ENCODE data around the gene RNF220. TPM values are rescaled to one million over a fixed set of nuclear protein-coding genes. Genes with fewer than 3 reads are reported as not detected.

RNF220 gene
- polyA plus RNA-seq, 1 donor from 2014 or later, result 142 TPM

- Histone ChIP-seq H3K4me3 (ENCODE audit: low read length) (no peak overlapping the region), H4K20me1 (ENCODE audit: insufficient read depth) (no peaks in the 10 kb centered on the region), H3K79me2 (replicated peaks; ENCODE audit: insufficient read depth, low read length) (no peaks in the 10 kb centered on the region), H3K9me2 (ENCODE audit: insufficient read depth, low read length) (no peaks in the 10 kb centered on the region), H3K27ac (ENCODE audit: low read length) (no peak overlapping the region), H2AFZ (ENCODE audit: low read depth, low read length) (no peak overlapping the region), H3K36me3 (ENCODE audit: insufficient read depth, low read length) (no peaks in the 10 kb centered on the region), H3K9ac (ENCODE audit: low read length) (no peak overlapping the region), H3K9me3 (ENCODE audit: low read length) (no peaks in the 10 kb centered on the region), H3K27me3 (ENCODE audit: insufficient read depth, low read depth, low read length) (peaks cover 18% of the 10 kb centered on the region), H3F3A (ENCODE audit: insufficient read depth, low read length, poor library complexity, severe bottlenecking) (no peaks in the 10 kb centered on the region), H3K4me2 (ENCODE audit: low read length) (no peak overlapping the region)
- TF ChIP-seq MXI1 (conservative IDR thresholded peaks at IDR 0.05; ENCODE audit: poor library complexity, severe bottlenecking) (no peak), EZH2 (IDR thresholded peaks at IDR 0.05; ENCODE audit: borderline replicate concordance, insufficient read depth, low read length, poor library complexity, severe bottlenecking) (no peak), EP300 (conservative IDR thresholded peaks at IDR 0.05; ENCODE audit: poor library complexity, severe bottlenecking) (no peak), TAF1 (IDR thresholded peaks at IDR 0.05; ENCODE audit: low read depth) (no peak), SMC3 (conservative IDR thresholded peaks at IDR 0.05; ENCODE audit: poor library complexity) (no peak), CTCF (IDR thresholded peaks at IDR 0.05; ENCODE audit: poor library complexity, severe bottlenecking) (no peak), REST (IDR thresholded peaks at IDR 0.05; ENCODE audit: borderline replicate concordance) (no peak), RAD21 (conservative IDR thresholded peaks at IDR 0.05) (no peak), POLR2AphosphoS5 (IDR thresholded peaks at IDR 0.05) (no peak)
These were observed 144.5 kb downstream of the RNF220 start for GRCh38 chr1:44549510-44549909.

GRCh38 chr1:44553127-44553758 is 148.2 kb downstream of the RNF220 start:
- H2AFZ ChIP-seq (ENCODE audit: low read depth, low read length), result no peak overlapping the region
- no peaks in the 10 kb centered on the region for H3K9me3 ChIP-seq (ENCODE audit: low read length)
- H3F3A ChIP-seq (ENCODE audit: insufficient read depth, low read length, poor library complexity, severe bottlenecking), result no peaks in the 10 kb centered on the region
- no peak overlapping the region for H3K9ac ChIP-seq (ENCODE audit: low read length)
- H3K4me3 ChIP-seq (ENCODE audit: low read length), result no peak overlapping the region
- no peak for TF ChIP-seq EZH2 (IDR thresholded peaks at IDR 0.05; ENCODE audit: borderline replicate concordance, insufficient read depth, low read length, poor library complexity, severe bottlenecking)
- H3K9me2 ChIP-seq (ENCODE audit: insufficient read depth, low read length), result no peaks in the 10 kb centered on the region
- no peaks in the 10 kb centered on the region for H3K27me3 ChIP-seq (ENCODE audit: insufficient read depth, low read depth, low read length)
- no peak overlapping the region for H3K4me2 ChIP-seq (ENCODE audit: low read length)
- H3K79me2 ChIP-seq (replicated peaks; ENCODE audit: insufficient read depth, low read length), result no peaks in the 10 kb centered on the region
- no peaks in the 10 kb centered on the region for H4K20me1 ChIP-seq (ENCODE audit: insufficient read depth)
- no peaks in the 10 kb centered on the region for H3K36me3 ChIP-seq (ENCODE audit: insufficient read depth, low read length)
- no peak overlapping the region for H3K27ac ChIP-seq (ENCODE audit: low read length)
